A673 (cell line): ENCODE measurements around the gene RFTN1. TPM values are rescaled to one million over a fixed set of nuclear protein-coding genes. Genes with fewer than 3 reads are reported as not detected.

Experiments
- BruUV-seq: library from RNA; stranded (reverse); fragments of 400-500 nt; replicated peaks from 2 replicates; lab custom pipeline; 2021; lab: Mats Ljungman, UMichigan
- CTCF ChIA-PET: fragments of 300-600 bp; sonication (Branson Sonifier 250); formaldehyde crosslinking; loops from one replicate; lab custom pipeline; 2022; ENCODE audit warnings: antibody characterized with exemption; lab: Charles Lee
- POLR2A ChIA-PET: fragments of 300-600 bp; sonication (Branson Sonifier 250); formaldehyde crosslinking; loops from one replicate; lab custom pipeline; 2022; ENCODE audit warnings: antibody characterized with exemption; ENCODE audit not compliant: low non-redundant PET; lab: Charles Lee
- DNase-seq: peaks from one replicate; pipeline ENCODE4 v3.0.0-alpha.2; 2015; ENCODE audit warnings: low spot score
- H3K27ac ChIP-seq: fragments of 200-600 bp; sonication (generic); 2 replicates; pipeline ENCODE4 v1.5.1; 2016; ENCODE audit warnings: mixed run types, low read depth, mild to moderate bottlenecking, mixed read lengths, antibody characterized with exemption, low read length; ENCODE audit not compliant: poor library complexity, severe bottlenecking
- H3K27me3 ChIP-seq: fragments of 200-600 bp; sonication (generic); replicated peaks from 2 replicates; pipeline ENCODE4 v1.6.1; 2017; ENCODE audit warnings: mixed run types, low read depth, mild to moderate bottlenecking, mixed read lengths, antibody characterized with exemption, low read length; ENCODE audit not compliant: insufficient read depth, poor library complexity
- H3K36me3 ChIP-seq: fragments of 200-600 bp; sonication (generic); 2 replicates; pipeline ENCODE4 v1.6.1; 2016; ENCODE audit warnings: mixed run types, mild to moderate bottlenecking, mixed read lengths, antibody characterized with exemption, low read length; ENCODE audit not compliant: insufficient read depth, poor library complexity, severe bottlenecking
- H3K4me1 ChIP-seq: fragments of 200-600 bp; sonication (generic); 2 replicates; pipeline ENCODE4 v1.6.1; 2017; ENCODE audit warnings: mixed run types, mild to moderate bottlenecking, mixed read lengths, antibody characterized with exemption, low read length; ENCODE audit not compliant: insufficient read depth, poor library complexity, severe bottlenecking
- H3K4me3 ChIP-seq: fragments of 200-600 bp; sonication (generic); 2 replicates; pipeline ENCODE4 v1.5.1; 2016; ENCODE audit warnings: low read depth, mixed run types, mild to moderate bottlenecking, mixed read lengths, low read length; ENCODE audit not compliant: poor library complexity, severe bottlenecking
- H3K9me3 ChIP-seq: fragments of 200-600 bp; sonication (generic); 2 replicates; pipeline ENCODE4 v1.6.1; 2016; ENCODE audit warnings: mixed run types, low read depth, mild to moderate bottlenecking, mixed read lengths, antibody characterized with exemption, low read length; ENCODE audit not compliant: poor library complexity, severe bottlenecking
- EZH2 ChIP-seq: fragments of 200-600 bp; sonication (generic); IDR thresholded peaks from 2 replicates; pipeline ENCODE4 v1.6.1; 2017; ENCODE audit warnings: borderline replicate concordance, low read depth, mild to moderate bottlenecking, mixed read lengths, antibody characterized with exemption, low read length; ENCODE audit not compliant: poor library complexity, severe bottlenecking
- intact Hi-C: fragments of 100-400 bp; cut with micrococcal nuclease; formaldehyde crosslinking; loops from one replicate; pipeline ENCODE4 v1.10.0; 2022; ENCODE audit not compliant: unreplicated experiment
- total RNA-seq: library from RNA; stranded (reverse); gene quantifications from 2 replicates; pipeline ENCODE4 v1.2.3, GENCODE V29; 2021
- TF ChIP-seq, protein P1 (sequence below): fragments of 300-800, 200-600 bp; sonication (generic); conservative IDR thresholded peaks from 2 replicates; pipeline ENCODE4 v1.5.1; 2017; ENCODE audit warnings: low read depth, mild to moderate bottlenecking, antibody characterized with exemption, low read length, moderate library complexity, mixed read lengths

RFTN1 gene
- total RNA-seq, 1 experiment from 2014 or later = 0.60 TPM

DNA sequence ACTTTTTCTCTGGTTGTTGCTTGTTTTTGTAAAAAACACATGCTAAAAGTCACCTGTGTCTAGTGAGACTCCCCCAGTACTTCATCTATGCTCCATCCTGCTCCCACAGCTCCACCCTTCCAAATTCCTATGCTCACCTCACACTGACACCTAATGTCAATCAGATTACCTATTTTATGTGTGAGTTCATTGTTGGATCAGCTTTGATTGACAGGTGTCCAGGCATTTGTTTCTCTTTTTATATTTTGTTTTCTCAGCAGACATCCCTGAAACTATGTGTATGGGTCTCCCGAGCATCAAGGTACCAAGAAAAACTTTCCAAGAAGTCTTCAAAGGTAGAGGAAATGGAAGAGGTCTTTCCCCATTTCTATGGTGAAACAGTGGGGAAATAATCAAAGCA, 13.4 kb downstream of the RFTN1 start:
- CTCF ChIA-PET = no interaction called here
- POLR2A ChIA-PET = no interaction called here
- H3K4me3 ChIP-seq = no peak overlapping the region
- H3K9me3 ChIP-seq = peaks cover 2% of the 10 kb centered on the region
- no peak overlapping the region for H3K27ac ChIP-seq
- no peaks in the 10 kb centered on the region for H3K36me3 ChIP-seq
- no peak for DNase-seq
- peaks cover 6% of the 10 kb centered on the region for H3K4me1 ChIP-seq
- no TSS peak for BruUV-seq
- intact Hi-C loops = no loop called here
- no peak for TF ChIP-seq EZH2
- TF ChIP-seq, protein P1, sequence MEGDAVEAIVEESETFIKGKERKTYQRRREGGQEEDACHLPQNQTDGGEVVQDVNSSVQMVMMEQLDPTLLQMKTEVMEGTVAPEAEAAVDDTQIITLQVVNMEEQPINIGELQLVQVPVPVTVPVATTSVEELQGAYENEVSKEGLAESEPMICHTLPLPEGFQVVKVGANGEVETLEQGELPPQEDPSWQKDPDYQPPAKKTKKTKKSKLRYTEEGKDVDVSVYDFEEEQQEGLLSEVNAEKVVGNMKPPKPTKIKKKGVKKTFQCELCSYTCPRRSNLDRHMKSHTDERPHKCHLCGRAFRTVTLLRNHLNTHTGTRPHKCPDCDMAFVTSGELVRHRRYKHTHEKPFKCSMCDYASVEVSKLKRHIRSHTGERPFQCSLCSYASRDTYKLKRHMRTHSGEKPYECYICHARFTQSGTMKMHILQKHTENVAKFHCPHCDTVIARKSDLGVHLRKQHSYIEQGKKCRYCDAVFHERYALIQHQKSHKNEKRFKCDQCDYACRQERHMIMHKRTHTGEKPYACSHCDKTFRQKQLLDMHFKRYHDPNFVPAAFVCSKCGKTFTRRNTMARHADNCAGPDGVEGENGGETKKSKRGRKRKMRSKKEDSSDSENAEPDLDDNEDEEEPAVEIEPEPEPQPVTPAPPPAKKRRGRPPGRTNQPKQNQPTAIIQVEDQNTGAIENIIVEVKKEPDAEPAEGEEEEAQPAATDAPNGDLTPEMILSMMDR = no peak
- H3K27me3 ChIP-seq = peaks cover 45% of the 10 kb centered on the region

DNA sequence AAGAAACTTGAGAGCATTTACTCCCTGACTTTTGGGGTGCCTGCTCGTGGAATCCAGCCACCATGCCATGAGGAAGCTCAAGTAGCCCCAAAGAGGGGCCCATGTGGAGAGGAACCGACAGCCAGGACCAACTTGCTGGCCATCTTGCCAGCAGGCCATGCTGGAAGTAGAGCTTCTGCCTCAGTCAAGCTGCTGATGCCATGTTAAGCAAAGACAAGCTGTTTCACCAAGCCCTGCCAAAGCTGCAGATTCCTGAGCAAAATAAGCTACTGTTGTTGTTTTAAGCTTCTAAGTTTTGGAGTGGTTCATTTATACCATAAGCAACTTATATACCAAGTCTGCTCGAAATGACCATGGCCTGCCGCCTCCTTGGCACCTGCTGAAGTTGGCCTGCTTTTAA, 14.1 kb downstream of the RFTN1 start:
- TF ChIP-seq, protein P1 = no peak
- TF ChIP-seq EZH2 = no peak
- Histone ChIP-seq H3K4me3 (no peak overlapping the region), H3K27me3 (peaks cover 44% of the 10 kb centered on the region), H3K27ac (no peak overlapping the region), H3K4me1 (peaks cover 14% of the 10 kb centered on the region), H3K36me3 (no peaks in the 10 kb centered on the region), H3K9me3 (peaks cover 2% of the 10 kb centered on the region)
- POLR2A ChIA-PET = no interaction called here
- BruUV-seq = no TSS peak
- no peak for DNase-seq
- CTCF ChIA-PET = no interaction called here
- intact Hi-C loops = no loop called here

DNA sequence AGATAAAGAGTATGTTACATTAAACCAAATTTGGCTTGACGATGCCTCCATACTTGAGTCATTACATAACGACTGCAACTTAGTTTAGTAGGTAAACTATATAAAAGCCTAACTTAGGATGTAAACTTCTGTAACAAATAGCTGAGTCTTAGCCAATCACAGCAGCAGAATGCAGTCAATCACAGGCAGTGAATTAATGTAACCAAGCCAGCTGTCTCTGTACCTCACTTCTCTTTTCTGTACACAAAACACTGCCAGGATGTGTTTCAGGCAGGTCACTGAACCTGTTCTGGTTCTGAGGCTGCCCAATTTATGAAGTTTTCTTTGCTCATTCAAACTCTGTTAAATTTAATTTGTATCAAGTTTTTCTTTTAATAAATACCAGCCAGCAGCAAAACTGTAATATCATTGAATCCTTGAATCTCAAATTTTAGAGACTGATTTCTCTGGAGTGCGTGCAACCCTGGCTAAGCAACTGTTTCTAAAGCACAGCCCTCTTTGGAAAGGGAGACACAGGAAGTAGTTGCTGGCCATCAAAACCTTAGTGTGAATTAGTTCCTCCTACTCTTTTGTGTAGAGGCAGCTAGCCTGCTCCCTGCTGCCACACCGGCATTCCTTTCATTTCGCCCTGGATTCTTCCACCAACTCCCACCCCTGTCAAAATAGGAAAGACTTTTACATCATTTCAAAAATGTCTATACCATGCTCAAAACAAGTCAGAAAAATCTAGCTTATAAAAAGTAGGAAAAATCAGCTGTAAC, 15.2 kb downstream of the RFTN1 start:
- Histone ChIP-seq H3K27me3 (peaks cover 44% of the 10 kb centered on the region), H3K27ac (no peak overlapping the region), H3K4me3 (no peak overlapping the region), H3K9me3 (peaks cover 2% of the 10 kb centered on the region), H3K4me1 (peaks cover 20% of the 10 kb centered on the region), H3K36me3 (no peaks in the 10 kb centered on the region)
- ChIA-PET POLR2A (no interaction called here), CTCF (interaction anchor here (0.6 kb wide), 1 partner anchor 39 kb away, joined by 4 read pairs; no protein-coding TSS in a partner anchor)
- DNase-seq = no peak
- no TSS peak for BruUV-seq
- TF ChIP-seq, protein P1 = no peak
- no peak for TF ChIP-seq EZH2
- intact Hi-C loops = no loop called here
